Pulmonary artery endothelial cell (primary cell): ENCODE measurements around the gene TMEM248. TPM values are rescaled to one million over a fixed set of nuclear protein-coding genes. Genes with fewer than 3 reads are reported as not detected.
"Not testable (repeated sequence)": the region's sequence is repeated elsewhere in the genome, so short reads cannot be mapped to it uniquely, and the experiment has no call there.

Experiments used
- DNase-seq: peaks from one replicate; pipeline ENCODE4 v3.0.0-alpha.2; 2011; ENCODE audit warnings: low read depth, low spot score
- total RNA-seq: library from RNA; depleted of rRNA; stranded (reverse); fragments of >200 nt; gene quantifications from 2 replicates; pipeline ENCODE4 v1.2.3, GENCODE V29; 2014

The TMEM248 gene
- total RNA-seq, result 79.1 and 114 TPM in 2 replicates

GRCh38 chr7:66920769-66921395, at the start of gene TMEM248:
TSS of gene TMEM248 (plus strand) at chr7:66921225. CDS start at chr7:66941866, 20,641 bp downstream.
- peak; percentile 50 for DNase-seq

GRCh38 chr7:66873476-66873875, 47.5 kb upstream of the TMEM248 start:
- no peak for DNase-seq

- no peak for DNase-seq
Measured at GRCh38 chr7:66877577-66878300, 43.3 kb upstream of the TMEM248 start.

- DNase-seq, result not testable (repeated sequence)
Measured at GRCh38 chr7:66878301-66878685, 42.7 kb upstream of the TMEM248 start.

GRCh38 chr7:66880053-66880452, 41.0 kb upstream of the TMEM248 start:
- no peak for DNase-seq

- DNase-seq, result not testable (repeated sequence)
Measured at GRCh38 chr7:66880577-66880976, 40.4 kb upstream of the TMEM248 start.

GRCh38 chr7:66883716-66884115, 37.3 kb upstream of the TMEM248 start:
- no peak for DNase-seq

- not testable (repeated sequence) for DNase-seq
Measured at GRCh38 chr7:66884556-66884955, 36.5 kb upstream of the TMEM248 start.

GRCh38 chr7:66886152-66886551, 34.9 kb upstream of the TMEM248 start:
- DNase-seq, result no peak

GRCh38 chr7:66888223-66888622, 32.8 kb upstream of the TMEM248 start:
- not testable (repeated sequence) for DNase-seq

GRCh38 chr7:66894463-66895080, 26.5 kb upstream of the TMEM248 start:
- DNase-seq, result no peak

- DNase-seq, result no peak
Measured at GRCh38 chr7:66896441-66896840, 24.6 kb upstream of the TMEM248 start.

- DNase-seq, result no peak
Measured at GRCh38 chr7:66899552-66900280, 21.3 kb upstream of the TMEM248 start.

GRCh38 chr7:66901941-66902843, 18.8 kb upstream of the TMEM248 start:
- DNase-seq, result no peak

GRCh38 chr7:66902844-66903180, 18.2 kb upstream of the TMEM248 start:
- no peak for DNase-seq

- DNase-seq, result no peak
Measured at GRCh38 chr7:66903360-66904062, 17.5 kb upstream of the TMEM248 start.

GRCh38 chr7:66904063-66904593, 16.9 kb upstream of the TMEM248 start:
- DNase-seq, result no peak

GRCh38 chr7:66905278-66905677, 15.7 kb upstream of the TMEM248 start:
- no peak for DNase-seq

GRCh38 chr7:66905689-66906088, 15.3 kb upstream of the TMEM248 start:
- no peak for DNase-seq

GRCh38 chr7:66907731-66908130, 13.3 kb upstream of the TMEM248 start:
- DNase-seq, result no peak
